IPS-15b (cell line): Measurements from ENCODE around the gene CLCN6.

ENCODE experiments used
- H3K27me3 ChIP-seq: one replicate; pipeline ENCODE4 v1.6.1; 2013; ENCODE audit warnings: low read length; ENCODE audit not compliant: control insufficient read depth, insufficient read depth
- H3K36me3 ChIP-seq: one replicate; pipeline ENCODE4 v1.6.1; 2013; ENCODE audit warnings: low read length; ENCODE audit not compliant: control insufficient read depth, insufficient read depth
- H3K4me1 ChIP-seq: one replicate; pipeline ENCODE4 v1.6.1; 2013; ENCODE audit warnings: mild to moderate bottlenecking, low read length; ENCODE audit not compliant: control insufficient read depth, insufficient read depth
- H3K4me3 ChIP-seq: one replicate; pipeline ENCODE4 v1.5.1; 2013; ENCODE audit warnings: low read depth, low read length
- H3K9ac ChIP-seq: one replicate; pipeline ENCODE4 v1.6.1; 2013; ENCODE audit warnings: low read depth, mild to moderate bottlenecking, low read length
- H3K9me3 ChIP-seq: one replicate; pipeline ENCODE4 v1.6.1; 2013; ENCODE audit warnings: mild to moderate bottlenecking, low read length; ENCODE audit not compliant: control insufficient read depth, insufficient read depth

CLCN6 gene

GRCh38 chr1:11781297-11781696 is 24.7 kb upstream of the CLCN6 start:
- H3K4me1 ChIP-seq = peaks cover 6% of the 10 kb centered on the region
- H3K27me3 ChIP-seq = no peaks in the 10 kb centered on the region
- H3K36me3 ChIP-seq = no peaks in the 10 kb centered on the region
- no peaks in the 10 kb centered on the region for H3K9me3 ChIP-seq
- no peak overlapping the region for H3K4me3 ChIP-seq
- no peak overlapping the region for H3K9ac ChIP-seq

GRCh38 chr1:11782127-11782708 is 23.8 kb upstream of the CLCN6 start:
- Histone ChIP-seq H3K36me3 (no peaks in the 10 kb centered on the region), H3K27me3 (no peaks in the 10 kb centered on the region), H3K9ac (no peak overlapping the region), H3K4me3 (no peak overlapping the region), H3K9me3 (no peaks in the 10 kb centered on the region), H3K4me1 (peaks cover 12% of the 10 kb centered on the region)

GRCh38 chr1:11783556-11783955 is 22.4 kb upstream of the CLCN6 start:
- Histone ChIP-seq H3K36me3 (no peaks in the 10 kb centered on the region), H3K4me3 (no peak overlapping the region), H3K9me3 (no peaks in the 10 kb centered on the region), H3K9ac (no peak overlapping the region), H3K4me1 (peaks cover 20% of the 10 kb centered on the region), H3K27me3 (no peaks in the 10 kb centered on the region)

- H3K36me3 ChIP-seq = no peaks in the 10 kb centered on the region
- no peaks in the 10 kb centered on the region for H3K27me3 ChIP-seq
- H3K9me3 ChIP-seq = no peaks in the 10 kb centered on the region
- H3K4me1 ChIP-seq = peaks cover 20% of the 10 kb centered on the region
- H3K9ac ChIP-seq = peak overlapping the region; percentile 60
- H3K4me3 ChIP-seq = peak overlapping the region; percentile 30
Measured at GRCh38 chr1:11784256-11784992, 21.6 kb upstream of the CLCN6 start.

GRCh38 chr1:11784993-11785769 is 20.8 kb upstream of the CLCN6 start:
- Histone ChIP-seq H3K4me3 (peak overlapping the region; percentile 30), H3K36me3 (peaks cover 6% of the 10 kb centered on the region), H3K9ac (peak overlapping the region; percentile 60), H3K4me1 (peaks cover 20% of the 10 kb centered on the region), H3K27me3 (no peaks in the 10 kb centered on the region), H3K9me3 (no peaks in the 10 kb centered on the region)

GRCh38 chr1:11786168-11786567 is 19.8 kb upstream of the CLCN6 start:
- Histone ChIP-seq H3K9ac (no peak overlapping the region), H3K4me1 (peaks cover 20% of the 10 kb centered on the region), H3K4me3 (no peak overlapping the region), H3K9me3 (no peaks in the 10 kb centered on the region), H3K27me3 (no peaks in the 10 kb centered on the region), H3K36me3 (peaks cover 9% of the 10 kb centered on the region)

- Histone ChIP-seq H3K36me3 (peaks cover 9% of the 10 kb centered on the region), H3K9ac (peak overlapping the region; percentile 70)
Measured at GRCh38 chr1:11787251-11787803, 18.7 kb upstream of the CLCN6 start.

GRCh38 chr1:11787804-11788436 is 18.1 kb upstream of the CLCN6 start:
- H3K4me3 ChIP-seq = peak overlapping the region; percentile 5
- H3K9me3 ChIP-seq = no peaks in the 10 kb centered on the region
- no peaks in the 10 kb centered on the region for H3K27me3 ChIP-seq
- H3K9ac ChIP-seq = peak overlapping the region; percentile 70
- H3K36me3 ChIP-seq = peaks cover 9% of the 10 kb centered on the region
- H3K4me1 ChIP-seq = peaks cover 20% of the 10 kb centered on the region

More at GRCh38 chr1:11787251-11787803, 18.7 kb upstream of the CLCN6 start:
- Histone ChIP-seq H3K27me3 (no peaks in the 10 kb centered on the region), H3K9me3 (no peaks in the 10 kb centered on the region), H3K4me3 (peak overlapping the region; percentile 30), H3K4me1 (peaks cover 20% of the 10 kb centered on the region)

- peaks cover 9% of the 10 kb centered on the region for H3K36me3 ChIP-seq
- H3K4me1 ChIP-seq = peaks cover 20% of the 10 kb centered on the region
- H3K27me3 ChIP-seq = no peaks in the 10 kb centered on the region
- no peaks in the 10 kb centered on the region for H3K9me3 ChIP-seq
- H3K9ac ChIP-seq = no peak overlapping the region
- no peak overlapping the region for H3K4me3 ChIP-seq
Measured at GRCh38 chr1:11788549-11789053, 17.4 kb upstream of the CLCN6 start.

GRCh38 chr1:11789126-11790067 is 16.6 kb upstream of the CLCN6 start:
- Histone ChIP-seq H3K9ac (no peak overlapping the region), H3K4me3 (no peak overlapping the region), H3K36me3 (peaks cover 15% of the 10 kb centered on the region), H3K4me1 (peaks cover 19% of the 10 kb centered on the region), H3K27me3 (no peaks in the 10 kb centered on the region), H3K9me3 (no peaks in the 10 kb centered on the region)
